Lower lobe of right lung (tissue), 2 donors: ENCODE results near the gene TPCN1. TPM values are rescaled to one million over a fixed set of nuclear protein-coding genes. Genes with fewer than 3 reads are reported as not detected.

Experiments
- ATAC-seq, 2 donors: fragments of 200-7000 bp; cut with Tn5 transposase; one replicate each; pipeline ENCODE4 v1.9.1; 2020 to 2022; ENCODE audit warnings: mild to moderate bottlenecking in 2 of 2, moderate library complexity in 2 of 2
- DNase-seq: peaks from one replicate; pipeline ENCODE4 v3.0.0-alpha.2; 2020
- H3K27ac ChIP-seq: fragments of 200-600 bp; one replicate; pipeline ENCODE4 v1.8.0; 2022
- H3K27me3 ChIP-seq: fragments of 200-600 bp; one replicate; pipeline ENCODE4 v1.8.0; 2022; ENCODE audit warnings: low read depth
- H3K36me3 ChIP-seq: fragments of 200-600 bp; one replicate; pipeline ENCODE4 v1.8.0; 2022; ENCODE audit warnings: mild to moderate bottlenecking
- H3K4me1 ChIP-seq: fragments of 200-600 bp; one replicate; pipeline ENCODE4 v1.8.0; 2022
- H3K4me3 ChIP-seq: fragments of 200-600 bp; one replicate; pipeline ENCODE4 v1.8.0; 2022; ENCODE audit warnings: mild to moderate bottlenecking
- H3K9me3 ChIP-seq: fragments of 200-600 bp; one replicate; pipeline ENCODE4 v1.8.0; 2022
- intact Hi-C: fragments of 100-400 bp; cut with DNase I; formaldehyde crosslinking; loops from one replicate; pipeline ENCODE4 v1.11.0; 2022
- total RNA-seq: library from RNA; stranded (reverse); fragmentation: NEBNext Ultra II Directional; extraction: Animal tissue kit (Norgen Biotek cat#: 25700); gene quantifications from one replicate; pipeline ENCODE4 v1.2.1, GENCODE V29; 2021
- TF ChIP-seq, protein P1 (sequence below): fragments of 200-600 bp; IDR thresholded peaks from one replicate; pipeline ENCODE4 v1.8.0; 2022; ENCODE audit warnings: antibody characterized with exemption, mild to moderate bottlenecking
- donor health status: DM: no; HTN: yes; CAD: no; lungs with severe emphysema.

Gene TPCN1
- total RNA-seq, 1 donor from 2014 or later, result 68.1 TPM

DNA sequence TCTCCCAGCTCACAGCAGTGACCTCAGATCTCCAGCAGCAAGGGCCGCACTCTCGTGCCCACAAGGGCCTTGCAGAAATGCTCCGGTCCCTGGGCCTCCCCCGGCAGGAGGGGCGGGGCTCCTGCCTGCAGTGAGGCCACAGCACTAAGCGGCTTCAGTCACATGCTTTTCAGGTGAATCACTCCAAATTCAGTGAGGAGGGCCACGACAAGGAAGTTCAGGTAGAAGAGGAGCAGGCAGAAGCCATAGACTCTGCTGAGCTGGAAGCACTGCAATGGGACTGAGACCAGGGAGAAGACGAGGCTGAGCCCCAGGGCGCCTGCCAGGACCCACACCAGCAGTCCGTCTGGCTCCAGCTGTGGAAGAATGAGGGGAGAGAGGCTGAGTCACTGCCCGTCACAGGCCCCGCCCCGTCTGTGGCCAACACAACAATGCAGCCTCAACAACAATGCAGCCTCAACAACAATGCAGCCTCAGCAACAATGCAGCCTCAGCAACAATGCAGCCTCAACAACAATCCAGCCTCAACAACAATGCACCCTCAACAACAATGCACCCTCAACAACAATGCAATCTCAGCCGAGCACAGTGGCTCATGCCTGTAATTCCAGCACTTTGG is 78.5 kb downstream of the TPCN1 start:
- TF ChIP-seq, protein P1, sequence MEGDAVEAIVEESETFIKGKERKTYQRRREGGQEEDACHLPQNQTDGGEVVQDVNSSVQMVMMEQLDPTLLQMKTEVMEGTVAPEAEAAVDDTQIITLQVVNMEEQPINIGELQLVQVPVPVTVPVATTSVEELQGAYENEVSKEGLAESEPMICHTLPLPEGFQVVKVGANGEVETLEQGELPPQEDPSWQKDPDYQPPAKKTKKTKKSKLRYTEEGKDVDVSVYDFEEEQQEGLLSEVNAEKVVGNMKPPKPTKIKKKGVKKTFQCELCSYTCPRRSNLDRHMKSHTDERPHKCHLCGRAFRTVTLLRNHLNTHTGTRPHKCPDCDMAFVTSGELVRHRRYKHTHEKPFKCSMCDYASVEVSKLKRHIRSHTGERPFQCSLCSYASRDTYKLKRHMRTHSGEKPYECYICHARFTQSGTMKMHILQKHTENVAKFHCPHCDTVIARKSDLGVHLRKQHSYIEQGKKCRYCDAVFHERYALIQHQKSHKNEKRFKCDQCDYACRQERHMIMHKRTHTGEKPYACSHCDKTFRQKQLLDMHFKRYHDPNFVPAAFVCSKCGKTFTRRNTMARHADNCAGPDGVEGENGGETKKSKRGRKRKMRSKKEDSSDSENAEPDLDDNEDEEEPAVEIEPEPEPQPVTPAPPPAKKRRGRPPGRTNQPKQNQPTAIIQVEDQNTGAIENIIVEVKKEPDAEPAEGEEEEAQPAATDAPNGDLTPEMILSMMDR, result no peak

DNA sequence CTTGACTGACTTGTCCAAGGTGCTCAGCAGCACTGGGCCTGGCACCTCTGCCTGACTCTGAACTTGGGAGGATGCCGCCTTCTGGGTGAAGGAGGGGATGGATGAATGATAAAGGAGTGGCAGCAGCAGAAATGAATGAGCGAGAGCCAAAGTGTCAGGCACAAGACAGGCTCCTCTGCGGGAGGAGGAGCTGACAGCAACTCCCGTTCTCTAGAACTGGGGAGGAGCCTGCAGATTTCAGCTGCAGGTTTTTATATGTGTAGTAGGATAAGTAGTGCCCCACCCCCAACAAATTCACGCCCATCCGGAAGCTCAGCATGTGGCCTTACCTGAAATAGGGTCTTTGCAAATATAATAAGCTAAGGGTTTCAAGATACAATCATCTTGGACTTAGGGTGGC is 80.5 kb downstream of the TPCN1 start:
- DNase-seq (no peak), ATAC-seq (no peak)
- TF ChIP-seq, protein P1, result no peak
- peaks cover 57% of the 10 kb centered on the region for H3K36me3 ChIP-seq
- H3K27ac ChIP-seq, result no peak overlapping the region
- intact Hi-C loops, result no loop called here
- no peaks in the 10 kb centered on the region for H3K9me3 ChIP-seq
- peaks cover 25% of the 10 kb centered on the region for H3K4me1 ChIP-seq
- no peaks in the 10 kb centered on the region for H3K27me3 ChIP-seq
- no peak overlapping the region for H3K4me3 ChIP-seq

More for the DNA sequence above, 78.5 kb downstream of the TPCN1 start:
- intact Hi-C loops, result no loop called here
- ATAC-seq (peak; percentile 85 to 87), DNase-seq (peak; percentile 84)
- no peaks in the 10 kb centered on the region for H3K9me3 ChIP-seq
- no peak overlapping the region for H3K4me3 ChIP-seq
- peaks cover 25% of the 10 kb centered on the region for H3K4me1 ChIP-seq
- H3K27ac ChIP-seq, result peak overlapping the region; percentile 75
- H3K27me3 ChIP-seq, result no peaks in the 10 kb centered on the region
- peaks cover 58% of the 10 kb centered on the region for H3K36me3 ChIP-seq

DNA sequence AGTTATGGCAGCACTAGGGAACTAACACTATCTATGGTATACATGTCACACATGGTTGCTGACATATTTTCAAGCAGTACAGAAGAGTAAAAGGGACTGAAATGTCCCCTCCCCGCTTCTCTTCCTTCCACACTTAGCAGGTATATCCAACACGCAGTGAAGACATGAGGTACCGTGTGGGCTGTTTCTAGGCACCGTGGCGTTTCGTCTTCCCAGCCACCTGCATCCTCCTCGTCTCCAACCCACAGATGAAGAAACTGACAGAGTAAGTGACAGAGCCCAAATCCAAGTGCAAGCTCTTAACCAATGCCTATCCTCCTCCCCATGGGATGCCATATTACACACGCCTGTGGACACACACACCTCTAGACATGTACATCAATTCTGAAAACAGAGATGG is 81.2 kb downstream of the TPCN1 start:
- peaks cover 56% of the 10 kb centered on the region for H3K36me3 ChIP-seq

DNA sequence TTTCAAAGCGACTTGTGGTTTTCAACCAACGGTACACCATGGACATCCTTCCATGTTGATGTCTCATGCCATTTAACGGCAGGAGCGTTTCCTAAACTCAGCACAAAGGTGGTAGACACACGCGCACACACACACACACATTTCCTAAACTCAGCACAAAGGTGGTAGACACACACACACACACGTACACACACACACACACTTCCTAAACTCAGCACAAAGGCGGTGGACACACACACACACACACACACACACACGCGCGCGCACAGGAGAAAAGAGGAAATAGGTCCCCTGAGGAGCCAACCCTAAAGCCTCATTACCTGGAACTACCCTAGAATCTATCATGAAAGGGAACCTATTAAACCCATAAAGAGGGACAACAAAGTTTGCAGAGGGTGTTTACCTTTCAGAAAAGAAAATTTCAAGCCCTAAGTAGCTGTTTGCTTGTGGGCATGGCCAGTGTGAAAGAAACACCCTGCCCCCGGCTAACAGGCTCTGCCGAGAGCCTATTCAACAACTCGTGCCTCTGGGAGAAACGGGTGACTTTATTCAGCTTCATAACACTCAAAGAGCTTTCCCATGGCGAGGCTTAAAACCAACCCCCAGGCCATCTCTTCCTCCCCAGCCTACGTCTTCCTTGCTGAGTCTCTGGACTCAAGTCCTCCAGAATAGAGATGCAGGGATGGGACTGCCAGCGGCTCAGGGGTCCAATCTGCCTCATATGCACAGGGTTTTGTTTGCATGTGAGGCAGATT is 81.8 kb downstream of the TPCN1 start:
- ATAC-seq, result no peak
- H3K36me3 ChIP-seq, result peaks cover 60% of the 10 kb centered on the region

More for the DNA sequence above, 81.2 kb downstream of the TPCN1 start:
- Histone ChIP-seq H3K4me1 (peaks cover 21% of the 10 kb centered on the region), H3K27me3 (no peaks in the 10 kb centered on the region), H3K27ac (no peak overlapping the region), H3K9me3 (no peaks in the 10 kb centered on the region), H3K4me3 (no peak overlapping the region)
- DNase-seq (no peak), ATAC-seq (no peak)
- TF ChIP-seq, protein P1, result no peak
- intact Hi-C loops, result no loop called here

DNA sequence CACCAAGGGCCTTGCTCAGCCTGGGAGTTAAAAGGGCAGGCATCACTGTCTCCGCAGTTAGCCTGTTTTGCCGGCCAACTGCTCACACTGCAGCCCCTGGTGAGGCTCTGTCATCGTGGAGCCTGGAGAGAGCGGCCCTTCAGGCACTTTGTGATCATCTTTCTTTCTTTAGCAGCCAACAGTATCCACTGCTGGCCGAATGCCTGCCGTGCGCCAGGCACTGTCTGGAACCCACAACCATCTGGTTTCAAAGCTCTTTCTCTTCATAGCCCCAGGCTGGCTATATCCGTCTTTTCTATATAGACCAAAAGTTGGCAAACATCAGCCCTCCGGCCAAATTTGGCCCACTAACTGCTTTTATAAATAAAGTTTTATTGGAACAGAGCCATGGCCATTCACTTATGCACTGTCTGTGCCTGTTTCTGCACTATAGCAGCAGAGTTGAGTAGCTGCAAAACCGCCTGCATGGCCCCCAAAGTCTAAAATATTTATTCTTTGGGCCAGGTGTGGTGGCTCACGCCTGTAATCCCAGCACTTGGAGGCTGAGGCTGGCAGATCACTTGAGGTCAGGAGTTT is 84.1 kb downstream of the TPCN1 start:
- Histone ChIP-seq H3K36me3 (peaks cover 78% of the 10 kb centered on the region), H3K4me3 (no peak overlapping the region), H3K4me1 (no peaks in the 10 kb centered on the region), H3K27ac (no peak overlapping the region), H3K27me3 (no peaks in the 10 kb centered on the region), H3K9me3 (no peaks in the 10 kb centered on the region)
- intact Hi-C loops, result no loop called here
- DNase-seq, result no peak
- TF ChIP-seq, protein P1, result no peak
- no peak for ATAC-seq

More for the DNA sequence above, 81.8 kb downstream of the TPCN1 start:
- intact Hi-C loops, result no loop called here
- H3K27me3 ChIP-seq, result no peaks in the 10 kb centered on the region
- TF ChIP-seq, protein P1, result no peak
- no peak overlapping the region for H3K4me3 ChIP-seq
- H3K9me3 ChIP-seq, result no peaks in the 10 kb centered on the region
- peaks cover 15% of the 10 kb centered on the region for H3K4me1 ChIP-seq
- no peak for DNase-seq
- H3K27ac ChIP-seq, result no peak overlapping the region
